AG09319 (cell line): ENCODE data around the gene NKX2-3.

ENCODE experiments used
- DNase-seq: peaks from one replicate; pipeline ENCODE4 v3.0.0-alpha.2; 2010; ENCODE audit warnings: low read depth; ENCODE audit errors: extremely low read depth
- TF ChIP-seq, protein P1 (sequence below): IDR thresholded peaks from 2 replicates; pipeline ENCODE4 v1.5.1; 2011; ENCODE audit warnings: low read depth, mild to moderate bottlenecking, inconsistent platforms, low read length, moderate library complexity

NKX2-3 gene

GRCh38 chr10:99571816-99572215 is 39.1 kb downstream of the NKX2-3 start:
- TF ChIP-seq, protein P1, sequence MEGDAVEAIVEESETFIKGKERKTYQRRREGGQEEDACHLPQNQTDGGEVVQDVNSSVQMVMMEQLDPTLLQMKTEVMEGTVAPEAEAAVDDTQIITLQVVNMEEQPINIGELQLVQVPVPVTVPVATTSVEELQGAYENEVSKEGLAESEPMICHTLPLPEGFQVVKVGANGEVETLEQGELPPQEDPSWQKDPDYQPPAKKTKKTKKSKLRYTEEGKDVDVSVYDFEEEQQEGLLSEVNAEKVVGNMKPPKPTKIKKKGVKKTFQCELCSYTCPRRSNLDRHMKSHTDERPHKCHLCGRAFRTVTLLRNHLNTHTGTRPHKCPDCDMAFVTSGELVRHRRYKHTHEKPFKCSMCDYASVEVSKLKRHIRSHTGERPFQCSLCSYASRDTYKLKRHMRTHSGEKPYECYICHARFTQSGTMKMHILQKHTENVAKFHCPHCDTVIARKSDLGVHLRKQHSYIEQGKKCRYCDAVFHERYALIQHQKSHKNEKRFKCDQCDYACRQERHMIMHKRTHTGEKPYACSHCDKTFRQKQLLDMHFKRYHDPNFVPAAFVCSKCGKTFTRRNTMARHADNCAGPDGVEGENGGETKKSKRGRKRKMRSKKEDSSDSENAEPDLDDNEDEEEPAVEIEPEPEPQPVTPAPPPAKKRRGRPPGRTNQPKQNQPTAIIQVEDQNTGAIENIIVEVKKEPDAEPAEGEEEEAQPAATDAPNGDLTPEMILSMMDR: no peak

GRCh38 chr10:99573790-99574189 is 41.0 kb downstream of the NKX2-3 start:
- DNase-seq: no peak
- TF ChIP-seq, protein P1: no peak

More at GRCh38 chr10:99571816-99572215, 39.1 kb downstream of the NKX2-3 start:
- DNase-seq: no peak

DNA sequence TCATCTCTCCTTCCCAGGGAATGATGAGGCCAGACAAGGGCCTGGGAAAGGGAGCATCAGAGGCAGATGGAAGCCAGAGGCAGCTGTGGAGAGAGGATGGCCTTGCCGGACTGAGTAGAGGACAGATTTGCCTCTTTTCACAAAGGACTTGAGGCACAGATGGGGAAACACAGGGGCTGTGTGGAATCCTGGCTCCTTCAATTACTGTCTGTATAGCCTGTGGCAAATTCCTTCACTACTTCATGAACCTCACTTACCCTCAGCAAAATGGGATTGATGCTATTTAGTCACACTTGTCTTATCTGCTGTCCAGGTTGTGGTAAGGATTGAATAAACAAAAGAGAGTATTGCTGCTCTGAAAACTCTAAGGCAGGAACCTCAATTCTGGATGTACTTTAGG is 47.2 kb downstream of the NKX2-3 start:
- no peak for DNase-seq

DNA sequence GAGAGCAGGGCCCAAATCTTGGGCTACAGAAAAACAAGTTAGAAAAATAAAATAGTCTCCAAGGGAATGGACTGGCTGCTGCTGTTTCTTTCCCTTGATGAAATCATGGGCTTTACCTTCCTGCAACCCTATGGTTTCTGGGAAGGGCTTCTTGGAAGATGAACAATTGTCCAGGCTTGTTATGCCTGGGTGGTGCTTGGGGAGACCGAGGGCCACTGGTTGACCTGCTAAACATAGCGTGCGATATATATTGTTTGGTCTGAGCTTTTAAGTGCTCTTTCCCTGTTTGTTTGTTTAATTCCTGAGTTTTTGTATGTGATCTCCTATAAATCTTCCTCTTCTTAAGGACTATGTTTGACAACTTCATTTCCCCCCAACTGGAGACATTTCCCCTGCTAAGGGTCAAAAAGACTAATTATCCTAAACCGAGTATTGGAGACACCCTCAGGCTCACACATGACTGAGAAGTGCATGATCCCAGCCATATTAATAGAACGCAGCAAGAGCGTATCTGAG is 49.6 kb downstream of the NKX2-3 start:
- DNase-seq: no peak
- TF ChIP-seq, protein P1: no peak

More for the DNA sequence above, 47.2 kb downstream of the NKX2-3 start:
- TF ChIP-seq, protein P1: no peak

GRCh38 chr10:99583687-99584086 is 50.9 kb downstream of the NKX2-3 start:
- TF ChIP-seq, protein P1: no peak
- DNase-seq: no peak
